Measurements from ENCODE around the gene FSTL3. TPM values are rescaled to one million over a fixed set of nuclear protein-coding genes. Genes with fewer than 3 reads are reported as not detected.
A peak's percentile ranks its signal among the peaks of the same experiment; 100 is the strongest.

The FSTL3 gene
- total RNA-seq, 2 experiments from 2014 or later: 2.5 to 3.0 TPM

DNA sequence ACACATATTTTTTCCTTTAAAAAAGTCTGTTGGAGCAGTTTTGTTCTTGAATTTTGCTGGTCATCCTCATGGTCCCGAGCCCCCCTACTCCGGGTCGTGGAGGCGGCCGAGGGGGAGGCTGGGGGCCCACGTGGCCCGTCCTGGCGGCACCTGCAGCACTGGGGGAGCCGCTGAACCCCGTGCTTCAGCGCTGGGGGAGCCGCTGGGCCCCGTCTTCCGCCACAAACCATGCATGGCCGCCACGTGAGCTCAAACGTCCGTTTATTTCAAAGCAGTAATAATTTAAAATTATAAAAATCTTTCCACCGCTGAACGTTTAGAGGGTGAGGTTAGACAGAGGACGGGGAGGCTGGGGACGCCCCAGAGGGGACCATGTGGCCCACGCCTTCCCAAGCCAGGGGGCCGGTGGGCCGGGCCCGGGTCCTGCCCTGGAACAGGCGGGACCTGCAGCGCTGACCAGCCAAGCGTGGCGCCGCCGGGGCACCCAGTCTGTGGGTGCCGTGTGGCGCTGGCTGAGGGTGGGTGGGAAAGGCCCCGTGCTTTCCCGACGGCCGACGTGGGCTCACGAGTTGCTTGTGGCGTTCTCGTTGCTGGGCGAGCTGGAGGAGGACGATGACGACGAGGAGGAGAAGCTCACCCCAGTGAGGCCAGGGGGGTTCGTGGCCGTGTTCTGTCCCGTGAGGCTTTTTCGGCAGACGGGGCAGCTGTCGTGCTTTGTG lies 28.5 kb upstream of the FSTL3 start:
- peaks cover 18% of the 10 kb centered on the region for H3K36me3 Mint-ChIP-seq (ENCODE audit: low read depth)
- POLR2A ChIA-PET: interaction anchor here (1.1 kb wide), 1 partner anchor 13 kb away, joined by 4 read pairs; no protein-coding TSS in a partner anchor

DNA sequence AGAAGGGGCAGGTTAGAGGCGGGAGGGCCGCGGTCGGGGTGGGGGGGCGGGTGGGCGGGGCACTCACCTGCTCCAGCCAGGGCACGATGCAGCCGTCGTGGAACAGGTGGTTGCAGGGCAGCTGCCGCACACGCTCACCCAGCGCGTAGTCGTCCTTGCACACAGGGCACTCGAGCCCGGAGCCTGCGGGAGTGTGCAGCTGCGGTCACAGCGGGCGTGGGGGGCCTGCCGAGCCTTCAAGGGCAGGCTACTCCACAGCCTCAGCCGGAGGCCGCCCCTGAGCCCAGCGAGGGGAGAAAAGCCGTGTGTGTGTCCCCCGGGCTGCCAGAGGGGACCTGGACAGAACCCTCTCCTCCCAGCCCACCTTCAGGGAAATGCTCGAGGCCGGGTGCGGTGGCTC lies 27.9 kb upstream of the FSTL3 start:
- CTCF ChIA-PET: no interaction called here
- DNase-seq: no peak
- Mint-ChIP-seq H3K4me1 (peaks cover 2% of the 10 kb centered on the region), H3K36me3 (ENCODE audit: low read depth) (peaks cover 21% of the 10 kb centered on the region), H3K27ac (no peak overlapping the region), H3K27me3 (no peaks in the 10 kb centered on the region), H3K4me3 (no peak overlapping the region), H3K9me3 (no peaks in the 10 kb centered on the region)
- POLR2A ChIA-PET: no interaction called here

More for the DNA sequence above, 28.5 kb upstream of the FSTL3 start:
- Mint-ChIP-seq H3K9me3 (no peaks in the 10 kb centered on the region), H3K4me1 (peaks cover 2% of the 10 kb centered on the region), H3K4me3 (no peak overlapping the region), H3K27me3 (no peaks in the 10 kb centered on the region), H3K27ac (no peak overlapping the region)
- CTCF ChIA-PET: no interaction called here
- DNase-seq: no peak

DNA sequence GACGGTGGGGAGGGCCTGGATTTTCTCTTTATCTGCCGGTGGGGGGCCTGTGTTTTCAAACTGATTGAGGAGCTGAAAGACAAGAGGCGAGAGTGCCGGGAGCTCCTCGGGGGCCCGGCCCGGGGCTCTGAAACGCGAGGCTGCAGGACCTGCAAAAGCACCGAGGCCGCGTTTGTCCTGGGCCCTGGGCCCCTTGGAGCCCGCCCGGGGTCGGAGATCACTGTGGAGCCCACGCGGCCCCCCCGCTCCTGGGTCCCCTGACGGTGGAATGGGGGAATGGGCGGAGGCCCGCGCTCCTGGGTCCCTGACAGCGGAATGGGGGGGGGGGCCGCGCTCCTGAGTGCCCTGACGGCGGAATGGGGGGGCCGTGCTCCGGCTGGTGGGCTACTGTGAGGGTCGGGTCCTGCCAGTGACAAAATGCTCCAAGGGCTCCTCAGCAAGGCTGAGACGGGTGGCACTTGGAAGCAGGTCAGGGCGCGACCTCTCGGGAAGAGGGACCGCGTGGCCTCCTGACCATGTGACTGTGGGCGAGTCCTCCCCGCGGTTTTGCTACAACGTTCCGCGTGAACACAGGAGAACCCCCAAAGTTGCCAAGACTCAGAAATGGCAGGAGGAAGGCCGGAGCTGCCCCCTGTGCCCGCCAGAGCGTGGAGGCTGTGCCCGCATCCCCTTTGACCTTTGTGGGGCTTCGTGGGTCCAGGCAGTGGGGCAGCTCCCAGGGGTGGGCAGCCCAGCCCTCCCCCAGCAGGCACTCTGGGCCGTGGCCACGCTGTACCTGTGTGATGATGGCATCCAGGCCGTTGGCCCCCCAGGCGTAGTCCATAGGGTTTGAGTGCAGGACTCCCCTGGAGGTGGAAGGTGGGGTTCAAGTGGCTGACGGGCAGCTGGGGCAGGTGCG lies 27.0 kb upstream of the FSTL3 start:
- Mint-ChIP-seq H3K4me1 (peaks cover 3% of the 10 kb centered on the region), H3K27ac (no peak overlapping the region), H3K9me3 (no peaks in the 10 kb centered on the region), H3K36me3 (ENCODE audit: low read depth) (peaks cover 25% of the 10 kb centered on the region), H3K27me3 (no peaks in the 10 kb centered on the region), H3K4me3 (no peak overlapping the region)
- ChIA-PET POLR2A (no interaction called here), CTCF (interaction anchor here (1.2 kb wide), 1 partner anchor 7 kb away, joined by 3 read pairs; no protein-coding TSS in a partner anchor)
- DNase-seq: no peak

DNA sequence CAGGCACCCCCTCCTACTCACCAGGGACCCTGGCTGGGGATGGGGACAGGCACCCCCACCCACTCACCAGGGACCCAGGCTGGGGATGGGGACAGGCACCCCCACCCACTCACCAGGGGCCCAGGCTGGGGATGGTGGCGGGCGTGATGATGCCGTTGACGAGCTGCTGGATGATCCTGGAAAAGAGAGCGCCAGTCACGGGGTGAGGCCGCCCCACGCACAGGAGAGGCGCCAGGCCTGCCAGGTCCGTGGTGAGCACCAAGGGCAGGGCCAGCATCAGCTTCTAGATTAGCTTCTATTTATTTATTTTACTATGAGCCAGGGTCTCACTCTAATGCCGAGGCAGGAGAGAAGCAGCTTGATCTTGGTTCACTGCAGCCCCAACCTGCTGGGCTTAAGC lies 26.1 kb upstream of the FSTL3 start:
- ChIA-PET POLR2A (no interaction called here), CTCF (interaction anchor here (1.2 kb wide), 1 partner anchor 8 kb away, joined by 3 read pairs; no protein-coding TSS in a partner anchor)
- Mint-ChIP-seq H3K27me3 (no peaks in the 10 kb centered on the region), H3K36me3 (ENCODE audit: low read depth) (peaks cover 28% of the 10 kb centered on the region), H3K9me3 (no peaks in the 10 kb centered on the region), H3K27ac (no peak overlapping the region), H3K4me3 (no peak overlapping the region), H3K4me1 (peaks cover 7% of the 10 kb centered on the region)
- DNase-seq: no peak

DNA sequence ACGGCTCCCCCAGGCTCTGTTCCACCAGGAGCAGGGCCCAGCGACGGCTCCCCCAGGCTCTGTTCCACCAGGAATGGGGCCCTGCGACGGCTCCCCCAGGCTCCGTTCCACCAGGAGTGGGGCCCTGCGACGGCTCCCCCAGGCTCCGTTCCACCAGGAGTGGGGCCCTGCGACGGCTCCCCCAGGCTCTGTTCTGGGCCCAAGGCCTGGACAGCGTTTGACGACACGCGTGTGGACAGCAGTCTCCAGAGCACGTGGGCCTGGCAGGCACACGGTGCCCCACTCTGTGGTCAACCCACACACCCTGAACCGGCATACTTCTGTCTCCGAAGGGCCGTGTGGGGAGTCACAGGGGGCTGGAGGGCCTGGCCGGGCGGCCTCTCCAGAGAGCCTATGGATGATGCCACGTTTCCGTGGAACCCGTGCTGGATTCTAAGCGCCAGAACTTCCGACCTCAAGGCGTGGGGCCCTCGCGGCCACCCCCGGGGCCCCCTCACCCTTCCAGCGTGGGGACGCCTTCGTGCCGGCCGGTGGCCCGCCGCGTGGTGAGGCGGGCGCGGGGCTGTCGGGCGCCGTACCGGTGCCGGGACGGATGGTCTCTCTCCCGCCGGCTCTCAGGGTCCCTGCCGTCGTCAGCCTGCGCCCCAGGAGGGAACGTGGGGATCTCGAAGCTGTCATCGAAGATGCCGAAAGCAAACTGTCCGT lies 24.9 kb upstream of the FSTL3 start:
- DNase-seq: no peak
- CTCF ChIA-PET: no interaction called here
- no peak overlapping the region for H3K27ac Mint-ChIP-seq
- H3K4me1 Mint-ChIP-seq: peaks cover 12% of the 10 kb centered on the region
- H3K9me3 Mint-ChIP-seq: no peaks in the 10 kb centered on the region
- peaks cover 36% of the 10 kb centered on the region for H3K36me3 Mint-ChIP-seq (ENCODE audit: low read depth)
- POLR2A ChIA-PET: no interaction called here
- H3K4me3 Mint-ChIP-seq: no peak overlapping the region
- H3K27me3 Mint-ChIP-seq: no peaks in the 10 kb centered on the region

DNA sequence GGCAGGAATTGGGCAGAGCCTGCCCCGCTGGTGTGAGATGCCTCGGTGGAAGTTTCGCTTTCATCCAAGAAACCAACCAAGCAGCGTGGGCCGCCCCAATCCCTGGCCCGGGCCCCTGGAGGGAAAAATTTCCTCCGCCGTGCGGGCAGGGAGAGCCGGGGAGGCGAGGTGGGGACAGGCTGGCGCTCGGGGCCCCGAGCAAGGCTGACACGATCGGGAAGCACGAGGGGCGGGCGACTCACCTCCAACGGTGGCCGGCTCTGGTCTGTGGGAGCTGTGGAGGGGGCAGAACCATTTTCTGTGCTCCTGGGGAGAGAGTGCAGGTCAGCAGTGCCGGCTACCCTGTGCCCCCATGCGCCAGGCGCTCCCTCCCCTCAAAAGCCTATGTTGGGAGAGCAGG lies 24.2 kb upstream of the FSTL3 start:
- H3K27me3 Mint-ChIP-seq: no peaks in the 10 kb centered on the region

DNA sequence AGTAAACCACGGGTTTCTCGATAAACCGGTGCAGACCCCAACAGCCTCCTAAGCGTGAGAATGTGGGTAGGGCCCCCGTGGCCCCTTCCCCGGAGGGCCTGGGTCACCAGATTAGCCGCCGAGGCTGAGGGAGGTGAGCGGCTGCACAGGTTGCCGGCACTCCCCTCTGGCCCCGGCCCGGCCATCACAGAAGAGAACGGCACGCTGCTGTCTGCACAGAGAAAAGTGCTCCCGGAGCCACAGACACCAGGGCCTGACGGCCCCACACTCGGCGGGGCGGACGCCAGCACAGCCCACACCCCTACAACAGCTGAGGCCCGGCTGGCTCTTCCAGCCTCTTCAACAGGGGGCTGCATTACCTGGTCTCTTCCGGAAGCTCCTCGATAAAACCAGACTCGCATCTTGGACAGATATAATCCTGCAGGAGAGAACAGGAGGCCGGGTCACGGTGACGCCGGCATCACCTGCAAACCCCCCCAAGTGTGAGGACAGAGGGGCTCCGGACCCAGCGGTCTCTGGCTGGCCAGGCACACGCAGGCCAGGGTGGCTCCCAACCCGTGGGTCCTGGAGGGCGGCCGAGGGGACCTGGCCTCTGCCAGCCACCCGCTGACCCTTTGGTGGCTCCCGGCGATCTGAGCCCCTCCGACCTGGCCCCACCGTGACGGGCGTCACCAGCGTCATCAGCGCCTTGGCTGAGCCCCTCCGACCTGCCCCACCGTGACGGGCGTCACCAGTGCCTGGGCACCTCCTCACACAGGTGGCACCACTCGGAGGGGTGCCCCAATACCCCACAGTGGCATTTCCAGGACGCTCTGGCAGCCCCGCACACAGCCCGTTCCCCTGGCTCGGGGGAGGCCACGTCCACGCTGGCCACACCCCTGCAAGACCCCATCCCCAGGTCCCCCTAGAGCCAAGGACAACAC lies 23.5 kb upstream of the FSTL3 start:
- no peaks in the 10 kb centered on the region for H3K9me3 Mint-ChIP-seq
- H3K4me1 Mint-ChIP-seq: peaks cover 21% of the 10 kb centered on the region
- no peaks in the 10 kb centered on the region for H3K27me3 Mint-ChIP-seq
- no peak overlapping the region for H3K27ac Mint-ChIP-seq
- POLR2A ChIA-PET: interaction anchor here (0.6 kb wide), 1 partner anchor 1252 kb away, joined by 3 read pairs; no protein-coding TSS in a partner anchor
- CTCF ChIA-PET: no interaction called here
- DNase-seq: no peak
- peaks cover 41% of the 10 kb centered on the region for H3K36me3 Mint-ChIP-seq (ENCODE audit: low read depth)
- H3K4me3 Mint-ChIP-seq: no peak overlapping the region

More for the DNA sequence above, 24.2 kb upstream of the FSTL3 start:
- H3K36me3 Mint-ChIP-seq (ENCODE audit: low read depth): peaks cover 37% of the 10 kb centered on the region
- peaks cover 15% of the 10 kb centered on the region for H3K4me1 Mint-ChIP-seq
- DNase-seq: no peak
- H3K4me3 Mint-ChIP-seq: no peak overlapping the region
- POLR2A ChIA-PET: interaction anchor here (0.6 kb wide), 1 partner anchor 1252 kb away, joined by 3 read pairs; no protein-coding TSS in a partner anchor
- no peak overlapping the region for H3K27ac Mint-ChIP-seq
- H3K9me3 Mint-ChIP-seq: no peaks in the 10 kb centered on the region
- CTCF ChIA-PET: no interaction called here

DNA sequence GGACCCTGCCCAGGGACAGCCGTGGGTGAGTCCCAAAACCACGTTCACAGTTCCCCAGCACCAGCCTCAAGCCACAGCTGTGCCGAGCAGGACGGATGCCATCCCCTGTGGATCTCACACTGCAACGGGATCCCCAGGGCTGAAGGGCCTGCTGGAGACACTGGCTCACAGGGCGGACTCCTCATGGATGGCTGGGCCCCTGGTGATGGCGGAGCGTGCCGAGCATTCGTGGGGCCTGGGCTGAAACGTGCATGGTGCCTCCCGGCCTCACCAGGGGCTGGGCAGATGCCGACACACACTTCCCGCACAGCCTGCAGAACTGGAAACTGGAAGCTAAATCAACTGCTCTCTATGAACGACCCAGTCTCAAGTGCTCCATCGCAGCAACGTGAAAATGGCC lies 22.8 kb upstream of the FSTL3 start:
- DNase-seq: no peak

DNA sequence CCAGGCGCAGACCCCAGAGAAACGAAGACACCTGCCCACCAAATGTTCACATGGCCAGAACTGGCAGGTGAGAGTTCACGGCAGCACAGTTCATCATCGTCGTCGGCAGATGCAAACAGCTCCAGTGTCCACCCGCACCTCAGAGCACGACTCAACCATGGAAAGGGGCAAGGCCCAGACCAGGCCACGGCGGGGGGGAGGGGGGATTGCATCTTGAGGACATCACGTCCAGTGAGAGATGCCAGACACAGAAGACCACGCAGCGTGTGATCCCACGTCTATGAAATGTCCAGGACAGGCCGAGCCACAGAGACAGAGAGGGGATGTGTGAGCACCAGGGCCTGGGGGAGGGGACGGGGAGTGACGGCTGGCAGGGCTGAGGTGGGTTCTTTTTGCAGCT lies 20.5 kb upstream of the FSTL3 start:
- Mint-ChIP-seq H3K27me3 (no peaks in the 10 kb centered on the region), H3K27ac (no peak overlapping the region), H3K9me3 (no peaks in the 10 kb centered on the region), H3K36me3 (ENCODE audit: low read depth) (peaks cover 39% of the 10 kb centered on the region), H3K4me3 (no peak overlapping the region), H3K4me1 (peaks cover 43% of the 10 kb centered on the region)
- ChIA-PET CTCF (no interaction called here), POLR2A (interaction anchor here (1.1 kb wide), 1 partner anchor 15 kb away, joined by 3 read pairs; no protein-coding TSS in a partner anchor)
- DNase-seq: no peak

More for the DNA sequence above, 22.8 kb upstream of the FSTL3 start:
- CTCF ChIA-PET: no interaction called here
- Mint-ChIP-seq H3K36me3 (ENCODE audit: low read depth) (peaks cover 38% of the 10 kb centered on the region), H3K27me3 (no peaks in the 10 kb centered on the region), H3K27ac (no peak overlapping the region), H3K4me3 (no peak overlapping the region), H3K9me3 (no peaks in the 10 kb centered on the region), H3K4me1 (peaks cover 23% of the 10 kb centered on the region)
- POLR2A ChIA-PET: no interaction called here

DNA sequence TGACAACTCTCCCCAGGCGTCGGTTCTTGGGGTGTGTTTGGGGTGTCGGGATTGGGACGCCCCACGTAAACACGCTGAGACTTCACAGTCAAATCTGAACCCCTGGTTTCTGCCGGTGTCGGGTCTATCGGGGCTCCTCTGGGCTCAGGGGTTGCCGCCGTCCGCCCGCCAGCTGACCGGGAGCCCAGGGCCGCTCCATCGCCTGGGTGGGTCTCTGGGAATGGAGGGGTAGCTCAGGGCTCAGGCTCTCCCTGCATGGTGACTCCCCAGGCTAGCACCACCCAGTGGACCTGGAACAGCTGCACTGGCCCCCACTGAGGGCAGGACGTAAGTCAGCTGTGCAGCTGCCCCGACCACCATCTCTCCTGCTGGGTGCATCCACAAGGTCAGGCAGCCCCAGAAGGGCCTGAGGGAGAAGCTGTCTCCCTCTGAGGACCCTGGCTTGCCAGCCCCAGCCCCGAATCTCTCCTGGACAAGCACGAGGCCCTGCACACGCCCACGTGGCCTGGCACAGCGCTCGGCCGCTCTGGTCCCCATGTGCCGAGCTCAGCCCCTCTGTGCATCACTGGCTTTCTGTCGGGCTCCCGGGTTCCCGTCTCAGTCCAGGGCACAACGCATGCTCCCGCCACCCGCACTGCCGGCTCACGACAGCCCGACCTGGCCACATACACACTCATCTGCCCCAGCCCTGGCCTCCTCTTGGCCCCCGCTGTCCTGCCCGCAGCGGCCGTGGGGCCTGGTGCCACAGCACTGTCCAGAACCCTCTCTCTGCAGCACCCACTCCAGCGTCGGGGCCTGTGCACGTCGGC lies 19.2 kb upstream of the FSTL3 start:
- peaks cover 47% of the 10 kb centered on the region for H3K36me3 Mint-ChIP-seq (ENCODE audit: low read depth)
- no peak for DNase-seq
- no peaks in the 10 kb centered on the region for H3K27me3 Mint-ChIP-seq
- peaks cover 48% of the 10 kb centered on the region for H3K4me1 Mint-ChIP-seq
- H3K9me3 Mint-ChIP-seq: no peaks in the 10 kb centered on the region
- ChIA-PET POLR2A (no interaction called here), CTCF (no interaction called here)
- H3K4me3 Mint-ChIP-seq: no peak overlapping the region
- H3K27ac Mint-ChIP-seq: peak overlapping the region; percentile 31

DNA sequence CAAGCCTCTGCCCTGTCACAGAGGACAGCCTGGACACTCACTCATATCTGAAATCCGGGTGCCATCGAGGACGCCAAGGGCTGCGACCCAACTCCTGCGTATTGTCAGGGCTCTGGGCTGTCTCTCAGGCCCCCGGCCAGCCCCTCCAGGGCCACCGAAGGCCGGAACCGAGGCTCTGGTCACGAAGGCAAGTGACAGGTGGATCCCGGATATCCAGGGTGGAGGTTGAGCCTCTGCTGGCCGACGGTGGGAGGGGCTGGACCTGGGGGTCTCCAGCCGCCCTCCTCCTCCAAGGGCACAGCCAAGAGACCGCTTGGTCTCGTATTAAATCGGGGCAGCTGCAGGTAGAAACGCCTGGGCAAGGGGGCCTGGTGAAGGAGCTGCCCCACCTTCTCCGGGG lies 18.6 kb upstream of the FSTL3 start:
- peaks cover 48% of the 10 kb centered on the region for H3K36me3 Mint-ChIP-seq (ENCODE audit: low read depth)
- no peak for DNase-seq
- no peak overlapping the region for H3K27ac Mint-ChIP-seq
- no peaks in the 10 kb centered on the region for H3K27me3 Mint-ChIP-seq
- ChIA-PET POLR2A (no interaction called here), CTCF (no interaction called here)
- no peak overlapping the region for H3K4me3 Mint-ChIP-seq
- peaks cover 48% of the 10 kb centered on the region for H3K4me1 Mint-ChIP-seq
- H3K9me3 Mint-ChIP-seq: no peaks in the 10 kb centered on the region
